Osteocyte (in vitro differentiated cells): ENCODE measurements around the gene RUSF1. TPM values are rescaled to one million over a fixed set of nuclear protein-coding genes. Genes with fewer than 3 reads are reported as not detected.
"Not testable (repeated sequence)": the region's sequence is repeated elsewhere in the genome, so short reads cannot be mapped to it uniquely, and the experiment has no call there.

Source experiments
- DNase-seq: peaks from one replicate; pipeline ENCODE4 v3.0.0; 2021; ENCODE audit warnings: mixed read lengths; ENCODE audit not compliant: unreplicated experiment; ENCODE audit errors: extremely low spot score
- H3K27ac Mint-ChIP-seq: one replicate; pipeline ENCODE4 v1.8.0; 2021; ENCODE audit warnings: mild to moderate bottlenecking, mixed read lengths; ENCODE audit not compliant: unreplicated experiment
- H3K27me3 Mint-ChIP-seq: one replicate; pipeline ENCODE4 v1.8.0; 2021; ENCODE audit warnings: mixed read lengths; ENCODE audit not compliant: unreplicated experiment
- H3K36me3 Mint-ChIP-seq: one replicate; pipeline ENCODE4 v1.8.0; 2021; ENCODE audit warnings: mixed read lengths; ENCODE audit not compliant: unreplicated experiment
- H3K4me1 Mint-ChIP-seq: one replicate; pipeline ENCODE4 v1.8.0; 2021; ENCODE audit warnings: mixed read lengths; ENCODE audit not compliant: unreplicated experiment
- H3K4me3 Mint-ChIP-seq: one replicate; pipeline ENCODE4 v1.8.0; 2021; ENCODE audit warnings: mild to moderate bottlenecking, moderate library complexity, mixed read lengths; ENCODE audit not compliant: unreplicated experiment
- H3K9me3 Mint-ChIP-seq: one replicate; pipeline ENCODE4 v1.8.0; 2021; ENCODE audit warnings: mixed read lengths; ENCODE audit not compliant: unreplicated experiment
- total RNA-seq: library from RNA; stranded (reverse); gene quantifications from 2 replicates; pipeline ENCODE4 v1.2.1, GENCODE V29; 2021
- TF ChIP-seq, protein P1 (sequence below): fragments of 200-600 bp; sonication (generic); IDR thresholded peaks from 2 replicates; pipeline ENCODE4 v1.5.0; 2021; ENCODE audit warnings: antibody characterized with exemption, mild to moderate bottlenecking, moderate library complexity

The RUSF1 gene
- total RNA-seq, 1 donor from 2014 or later: 72.5 TPM

- Mint-ChIP-seq H3K9me3 (no peaks in the 10 kb centered on the region), H3K36me3 (no peaks in the 10 kb centered on the region), H3K27ac (peak overlapping the region; percentile 64), H3K4me3 (no peak overlapping the region), H3K27me3 (no peaks in the 10 kb centered on the region), H3K4me1 (peaks cover 42% of the 10 kb centered on the region)
- DNase-seq: no peak
- TF ChIP-seq, protein P1, sequence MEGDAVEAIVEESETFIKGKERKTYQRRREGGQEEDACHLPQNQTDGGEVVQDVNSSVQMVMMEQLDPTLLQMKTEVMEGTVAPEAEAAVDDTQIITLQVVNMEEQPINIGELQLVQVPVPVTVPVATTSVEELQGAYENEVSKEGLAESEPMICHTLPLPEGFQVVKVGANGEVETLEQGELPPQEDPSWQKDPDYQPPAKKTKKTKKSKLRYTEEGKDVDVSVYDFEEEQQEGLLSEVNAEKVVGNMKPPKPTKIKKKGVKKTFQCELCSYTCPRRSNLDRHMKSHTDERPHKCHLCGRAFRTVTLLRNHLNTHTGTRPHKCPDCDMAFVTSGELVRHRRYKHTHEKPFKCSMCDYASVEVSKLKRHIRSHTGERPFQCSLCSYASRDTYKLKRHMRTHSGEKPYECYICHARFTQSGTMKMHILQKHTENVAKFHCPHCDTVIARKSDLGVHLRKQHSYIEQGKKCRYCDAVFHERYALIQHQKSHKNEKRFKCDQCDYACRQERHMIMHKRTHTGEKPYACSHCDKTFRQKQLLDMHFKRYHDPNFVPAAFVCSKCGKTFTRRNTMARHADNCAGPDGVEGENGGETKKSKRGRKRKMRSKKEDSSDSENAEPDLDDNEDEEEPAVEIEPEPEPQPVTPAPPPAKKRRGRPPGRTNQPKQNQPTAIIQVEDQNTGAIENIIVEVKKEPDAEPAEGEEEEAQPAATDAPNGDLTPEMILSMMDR: no peak
Measured at GRCh38 chr16:31451201-31451600, 57.0 kb downstream of the RUSF1 start.

- H3K4me1 Mint-ChIP-seq, H3K9me3 Mint-ChIP-seq, H3K36me3 Mint-ChIP-seq, H3K27me3 Mint-ChIP-seq, H3K4me3 Mint-ChIP-seq, DNase-seq, H3K27ac Mint-ChIP-seq: not testable (repeated sequence)
Measured at GRCh38 chr16:31445931-31446330, 62.3 kb downstream of the RUSF1 start.

DNA sequence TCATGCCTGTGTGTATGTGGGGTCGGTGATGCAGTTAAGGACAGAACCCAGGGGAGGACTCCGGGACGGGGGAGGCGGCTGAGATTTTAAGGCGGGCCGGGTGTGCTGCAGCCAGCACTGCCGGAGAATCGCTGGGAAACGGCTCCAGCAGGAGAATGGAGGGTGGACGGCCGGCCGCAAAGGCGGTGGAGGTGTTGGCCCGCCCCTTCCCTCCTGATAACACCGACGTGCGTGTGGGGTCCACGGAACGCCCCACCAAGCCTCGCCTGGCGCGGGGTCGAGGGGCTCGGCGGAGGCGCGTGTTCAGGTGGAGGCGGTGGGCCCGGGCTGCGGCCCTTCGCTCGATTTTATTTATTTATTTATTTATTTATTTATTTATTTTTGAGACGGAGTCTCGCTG, 66.2 kb downstream of the RUSF1 start:
- no peak for DNase-seq
- Mint-ChIP-seq H3K36me3 (no peaks in the 10 kb centered on the region), H3K27ac (peak overlapping the region; percentile 7), H3K9me3 (no peaks in the 10 kb centered on the region), H3K4me3 (peak overlapping the region; percentile 94), H3K4me1 (peaks cover 10% of the 10 kb centered on the region), H3K27me3 (peaks cover 2% of the 10 kb centered on the region)
- TF ChIP-seq, protein P1: no peak

- peaks cover 10% of the 10 kb centered on the region for H3K4me1 Mint-ChIP-seq
- H3K9me3 Mint-ChIP-seq: no peaks in the 10 kb centered on the region
- no peak for DNase-seq
- H3K36me3 Mint-ChIP-seq: no peaks in the 10 kb centered on the region
- no peak overlapping the region for H3K27ac Mint-ChIP-seq
- TF ChIP-seq, protein P1: no peak
- H3K27me3 Mint-ChIP-seq: no peaks in the 10 kb centered on the region
- peak overlapping the region; percentile 69 for H3K4me3 Mint-ChIP-seq
Measured at GRCh38 chr16:31440516-31441184, 67.5 kb downstream of the RUSF1 start.

DNA sequence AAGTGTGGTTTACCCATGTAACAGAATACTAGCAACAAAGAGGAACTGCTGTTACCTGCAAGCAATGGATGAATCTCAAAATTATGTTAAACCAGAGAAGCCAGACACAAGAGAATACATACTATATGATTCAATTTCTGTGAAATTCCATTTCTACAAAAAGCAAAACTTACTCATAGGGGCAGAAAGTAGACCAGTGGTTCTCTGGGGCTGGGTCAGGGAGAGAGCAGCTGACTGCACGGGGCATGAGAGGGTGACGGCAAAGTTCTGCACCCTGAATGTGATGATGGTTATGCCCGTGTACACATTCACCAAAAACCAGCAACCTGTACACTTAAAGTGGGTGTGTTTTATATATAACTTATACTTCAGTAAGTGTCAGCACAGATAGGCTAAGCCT, 68.7 kb downstream of the RUSF1 start:
- TF ChIP-seq, protein P1: no peak
- Mint-ChIP-seq H3K4me3 (no peak overlapping the region), H3K27ac (no peak overlapping the region), H3K9me3 (no peaks in the 10 kb centered on the region), H3K27me3 (no peaks in the 10 kb centered on the region), H3K4me1 (peaks cover 10% of the 10 kb centered on the region), H3K36me3 (no peaks in the 10 kb centered on the region)
- no peak for DNase-seq

Other genes with a start within 250 kb of the RUSF1 start
- not detected in 2 replicates for gene ITGAM, start 248.4 kb downstream of the RUSF1 start, total RNA-seq
- not detected in 2 replicates for gene ITGAX, start 153.2 kb downstream of the RUSF1 start, total RNA-seq
- not detected in 2 replicates for gene ITGAD, start 115.1 kb downstream of the RUSF1 start, total RNA-seq
- not detected in 2 replicates for gene COX6A2, start 80.0 kb downstream of the RUSF1 start, total RNA-seq
- gene ZNF843, start 65.6 kb downstream of the RUSF1 start, total RNA-seq: 2.9 and 3.2 TPM in 2 replicates
- 12.3 and 12.8 TPM in 2 replicates for gene ARMC5, start 48.9 kb downstream of the RUSF1 start, total RNA-seq
- 112 and 120 TPM in 2 replicates for gene TGFB1I1, start 36.2 kb downstream of the RUSF1 start, total RNA-seq
- gene SLC5A2, start 25.3 kb downstream of the RUSF1 start, total RNA-seq: not detected in 2 replicates
- not detected in 2 replicates for gene AHSP, start 19.5 kb upstream of the RUSF1 start, total RNA-seq